GM19035 (cell line): ENCODE measurements around the gene DNALI1.
"Not testable (repeated sequence)": the region's sequence is repeated elsewhere in the genome, so short reads cannot be mapped to it uniquely, and the experiment has no call there.

Experiments used
- ATAC-seq: cut with Tn5 transposase; IDR thresholded peaks from one replicate; pipeline ENCODE4 v1.9.1; 2021; ENCODE audit not compliant: unreplicated experiment

Gene DNALI1

GRCh38 chr1:37553927-37554808, 2.6 kb upstream of the DNALI1 start, which contains the start of gene SNIP1:
Gene SNIP1, minus strand, starts transcription at chr1:37554293. Its CDS starts 64 bp downstream, at chr1:37554229.
- ATAC-seq = peak; percentile 87

GRCh38 chr1:37557402-37557801, 662 bp downstream of the DNALI1 start:
- no peak for ATAC-seq

GRCh38 chr1:37558411-37558810, 1.7 kb downstream of the DNALI1 start:
- no peak for ATAC-seq

GRCh38 chr1:37559080-37559479, 2.3 kb downstream of the DNALI1 start:
- no peak for ATAC-seq

- not testable (repeated sequence) for ATAC-seq
These were observed 3.2 kb downstream of the DNALI1 start for GRCh38 chr1:37559957-37560379.

- ATAC-seq = no peak
These were observed 3.8 kb downstream of the DNALI1 start for GRCh38 chr1:37560401-37561132.

GRCh38 chr1:37561133-37562132, 4.7 kb downstream of the DNALI1 start:
- no peak for ATAC-seq

GRCh38 chr1:37562984-37563383, 6.2 kb downstream of the DNALI1 start:
- no peak for ATAC-seq

- ATAC-seq = no peak
These were observed 8.2 kb downstream of the DNALI1 start for GRCh38 chr1:37564892-37565291.

- ATAC-seq = no peak
These were observed 10.3 kb downstream of the DNALI1 start for GRCh38 chr1:37567023-37567422.

GRCh38 chr1:37570528-37571334, 14.0 kb downstream of the DNALI1 start:
- ATAC-seq = no peak

GRCh38 chr1:37574834-37575480, 18.2 kb downstream of the DNALI1 start:
- no peak for ATAC-seq

GRCh38 chr1:37575692-37576091, 19.0 kb downstream of the DNALI1 start:
- ATAC-seq = no peak

- ATAC-seq = not testable (repeated sequence)
These were observed 27.8 kb downstream of the DNALI1 start for GRCh38 chr1:37584544-37584943.

- no peak for ATAC-seq
These were observed 32.2 kb downstream of the DNALI1 start for GRCh38 chr1:37588939-37589338.

- ATAC-seq = no peak
These were observed 37.0 kb downstream of the DNALI1 start for GRCh38 chr1:37593726-37594125.

- ATAC-seq = peak; percentile 98
These were observed 38.9 kb downstream of the DNALI1 start, which contains the start of gene GNL2 for GRCh38 chr1:37595440-37596181. Gene GNL2, minus strand, starts transcription at chr1:37595937. Its CDS starts 115 bp downstream, at chr1:37595822.

GRCh38 chr1:37596182-37596667, 39.5 kb downstream of the DNALI1 start:
- no peak for ATAC-seq
